HepG2 (cell line): Measurements from ENCODE around the gene GALNT1. TPM values are rescaled to one million over a fixed set of nuclear protein-coding genes. Genes with fewer than 3 reads are reported as not detected.

Source experiments
- ATF3 ChIP-seq: sonication (generic); formaldehyde crosslinking; IDR thresholded peaks from 2 replicates; pipeline ENCODE4 v1.4.0; 2020; ENCODE audit warnings: missing genetic modification reagents
- CERS6 ChIP-seq: sonication (generic); formaldehyde crosslinking; IDR thresholded peaks from 2 replicates; pipeline ENCODE4 v1.5.0; 2020; ENCODE audit warnings: missing genetic modification reagents
- DBP ChIP-seq: sonication (generic); formaldehyde crosslinking; IDR thresholded peaks from 2 replicates; pipeline ENCODE4 v1.4.0; 2020; ENCODE audit warnings: missing genetic modification reagents; ENCODE audit errors: not compliant biosample characterization
- DRAP1 ChIP-seq: IDR thresholded peaks from 2 replicates; pipeline ENCODE4 v1.6.1; 2016; ENCODE audit warnings: missing genetic modification reagents, missing compliant biosample characterization
- FOXO4 ChIP-seq: sonication (generic); formaldehyde crosslinking; conservative IDR thresholded peaks from 2 replicates; pipeline ENCODE4 v1.8.1; 2023; ENCODE audit warnings: missing genetic modification reagents
- KAT8 ChIP-seq: IDR thresholded peaks from 2 replicates; pipeline ENCODE4 v1.6.1; 2016; ENCODE audit warnings: missing genetic modification reagents, missing compliant biosample characterization
- KLF6 ChIP-seq: IDR thresholded peaks from 2 replicates; pipeline ENCODE4 v1.8.0; 2016; ENCODE audit warnings: missing biosample characterization, missing genetic modification reagents
- MED1 ChIP-seq: sonication (generic); formaldehyde crosslinking; IDR thresholded peaks from 2 replicates; pipeline ENCODE4 v1.4.0; 2020; ENCODE audit warnings: missing genetic modification reagents
- MED13 ChIP-seq: sonication (generic); formaldehyde crosslinking; IDR thresholded peaks from 2 replicates; pipeline ENCODE4 v1.5.0; 2020; ENCODE audit warnings: missing genetic modification reagents
- NBN ChIP-seq: fragments of 450-650 bp; conservative IDR thresholded peaks from 2 replicates; pipeline ENCODE4 v1.6.1; 2017
- PITX1 ChIP-seq: sonication (generic); formaldehyde crosslinking; IDR thresholded peaks from 2 replicates; pipeline ENCODE4 v1.5.1; 2020; ENCODE audit warnings: mild to moderate bottlenecking, missing genetic modification reagents
- POLR2G ChIP-seq: fragments of 200-400 bp; formaldehyde crosslinking; IDR thresholded peaks from 2 replicates; pipeline ENCODE4 v1.6.1; 2018; ENCODE audit warnings: mild to moderate bottlenecking, low read depth, low read length, moderate library complexity
- PPARG ChIP-seq: conservative IDR thresholded peaks from 2 replicates; pipeline ENCODE4 v1.6.1; 2016; ENCODE audit warnings: missing biosample characterization, missing genetic modification reagents
- SRSF1 ChIP-seq: fragments of 200-400 bp; formaldehyde crosslinking; optimal IDR thresholded peaks from 2 replicates; pipeline ENCODE3; 2017; ENCODE audit warnings: mild to moderate bottlenecking, low read depth, low read length, moderate library complexity
- STAT6 ChIP-seq: sonication (generic); formaldehyde crosslinking; IDR thresholded peaks from 2 replicates; pipeline ENCODE4 v1.4.0; 2020; ENCODE audit warnings: missing genetic modification reagents, mild to moderate bottlenecking, borderline replicate concordance
- TBX2 ChIP-seq: sonication (generic); formaldehyde crosslinking; IDR thresholded peaks from 2 replicates; pipeline ENCODE4 v1.5.0; 2020; ENCODE audit warnings: missing genetic modification reagents, mild to moderate bottlenecking, borderline replicate concordance
- TFDP1 ChIP-seq: IDR thresholded peaks from 2 replicates; pipeline ENCODE4 v1.6.1; 2016; ENCODE audit warnings: missing compliant biosample characterization, missing genetic modification reagents, borderline replicate concordance
- TOPORS ChIP-seq: sonication (generic); formaldehyde crosslinking; IDR thresholded peaks from 2 replicates; pipeline ENCODE4 v1.8.0; 2023; ENCODE audit warnings: mild to moderate bottlenecking, missing genetic modification reagents
- ZNF558 ChIP-seq: sonication (generic); formaldehyde crosslinking; IDR thresholded peaks from 2 replicates; pipeline ENCODE4 v1.9.0; 2022; ENCODE audit warnings: mild to moderate bottlenecking, missing genetic modification reagents, borderline replicate concordance
- ZNF616 ChIP-seq: sonication (generic); formaldehyde crosslinking; IDR thresholded peaks from 2 replicates; pipeline ENCODE4 v1.5.0; 2020; ENCODE audit warnings: low read depth, mild to moderate bottlenecking, missing genetic modification reagents
- ZNF772 ChIP-seq: sonication (generic); formaldehyde crosslinking; IDR thresholded peaks from 2 replicates; pipeline ENCODE4 v1.5.0; 2020; ENCODE audit warnings: mild to moderate bottlenecking, missing genetic modification reagents
- ZNF841 ChIP-seq: sonication (generic); formaldehyde crosslinking; IDR thresholded peaks from 2 replicates; pipeline ENCODE4 v1.8.1; 2023; ENCODE audit warnings: missing genetic modification reagents, borderline replicate concordance
- ZNF878 ChIP-seq: sonication (generic); formaldehyde crosslinking; IDR thresholded peaks from 2 replicates; pipeline ENCODE4 v1.8.1; 2023; ENCODE audit warnings: mild to moderate bottlenecking, missing genetic modification reagents, moderate library complexity
- polyA plus RNA-seq, 8 experiments: library from polyadenylated mRNA; depleted of rRNA in 3 of 8; stranded (reverse) in 7 of 8; unstranded in 1 of 8; fragments of >200 nt; fragmentation: Illumina TruSeq in 4 of 8; extraction: Trizol in 4 of 8; gene quantifications; 2 replicates each; pipeline versions ENCODE4 v1.2.1 to v1.2.3, GENCODE V29; 2011 to 2016; ENCODE audit warnings: low read depth in 4 of 8, missing spikeins in 1 of 8, mixed read lengths in 1 of 8; ENCODE audit not compliant: insufficient read depth in 1 of 8
- total RNA-seq, 5 experiments: library from RNA; depleted of rRNA; stranded (reverse); fragments of >200 nt; fragmentation: Illumina TruSeq; extraction: Trizol; gene quantifications; 2 replicates each; pipeline ENCODE4 v1.2.3, GENCODE V29; 2016; ENCODE audit warnings: low read depth in 1 of 5

GALNT1 gene
- total and polyA plus RNA-seq, 2 of the 13 experiments (the other 11 are each of a cell fraction or from before 2014, with no cell fraction given): 41.1 to 100 TPM

- TF ChIP-seq STAT6 (CRISPR knock-in tag) (no peak), KAT8 (peak; percentile 57), ZNF558 (CRISPR knock-in tag) (no peak), ZNF878 (CRISPR knock-in tag) (peak; percentile 80; the same call in 1 of the 2 replicates), ZNF772 (no peak), FOXO4 (CRISPR knock-in tag) (no peak), TOPORS (CRISPR knock-in tag) (no peak), SRSF1 (no peak), MED13 (CRISPR knock-in tag) (no peak), TFDP1 (0 out of 2 replicates have a peak, but pooled peaks have one; percentile 9), ZNF616 (CRISPR knock-in tag) (no peak), POLR2G (0 out of 2 replicates have a peak, but pooled peaks have one; percentile 28), DRAP1 (CRISPR knock-in tag) (peak; percentile 27; the same call in 1 of the 2 replicates), DBP (CRISPR knock-in tag) (no peak), KLF6 (CRISPR knock-in tag) (no peak), ZNF841 (CRISPR knock-in tag) (no peak), MED1 (peak; percentile 98), NBN (no peak), TBX2 (peak; percentile 66; the same call in 1 of the 2 replicates), ATF3 (CRISPR knock-in tag) (no peak), PITX1 (CRISPR knock-in tag) (peak; percentile 86), PPARG (CRISPR knock-in tag) (peak; percentile 78), CERS6 (no peak)
Measured at GRCh38 chr18:35716169-35716831, 134.8 kb downstream of the GALNT1 start (continued).
